ENCODE measurements around the gene KCND3. TPM values are rescaled to one million over a fixed set of nuclear protein-coding genes. Genes with fewer than 3 reads are reported as not detected.
A peak's percentile ranks its signal among the peaks of the same experiment; 100 is the strongest.

The KCND3 gene
- total and polyA plus RNA-seq, 8 donors = 0.87 to 15.8 (median 4.5) TPM

- H3K36me3 ChIP-seq = no peaks in the 10 kb centered on the region
- peak overlapping the region in 4 of 5 donors; percentile 39 to 49 (median 42) for H3K27ac ChIP-seq
- H3K27me3 ChIP-seq = no peaks in the 10 kb centered on the region
- 36 to 46% (median 37%) methylated on average over 11 of the region's 11 CpGs for WGBS, 5 donors
- no peak overlapping the region for H3K4me3 ChIP-seq
- no peaks in the 10 kb centered on the region for H3K9me3 ChIP-seq
- peak in 2 of 3 donors; percentile 26 to 60 for TF ChIP-seq POLR2AphosphoS5 (IDR thresholded peaks at IDR 0.05)
- no peak for TF ChIP-seq POLR2A (IDR thresholded peaks at IDR 0.05)
- DNase-seq = peak; percentile 57 to 77
- peaks cover 0 to 18% (median 12%) of the 10 kb centered on the region in 4 donors for H3K4me1 ChIP-seq
- intact Hi-C loops (cut with DNase I; ENCODE audit: low total_unique reads) = no loop called here
Measured at GRCh38 chr1:111920221-111921024, 69.0 kb downstream of the KCND3 start.

GRCh38 chr1:111911776-111912515 is 77.5 kb downstream of the KCND3 start:
- TF ChIP-seq POLR2AphosphoS5 (IDR thresholded peaks at IDR 0.05) = no peak
- no peak for TF ChIP-seq CTCF (IDR thresholded peaks at IDR 0.05)
- TF ChIP-seq POLR2A (IDR thresholded peaks at IDR 0.05) = no peak
- TF ChIP-seq EP300 (IDR thresholded peaks at IDR 0.05) = no peak
- intact Hi-C loops (cut with DNase I; ENCODE audit: low total_unique reads) = no loop called here
- no peak overlapping the region for H3K4me3 ChIP-seq
- H3K27ac ChIP-seq = no peak overlapping the region
- H3K27me3 ChIP-seq = no peaks in the 10 kb centered on the region
- no peaks in the 10 kb centered on the region for H3K36me3 ChIP-seq
- no peaks in the 10 kb centered on the region for H3K4me1 ChIP-seq
- no peaks in the 10 kb centered on the region for H3K9me3 ChIP-seq
- 78 to 80% (median 78%) methylated on average over 5 of the region's 5 CpGs for WGBS, 5 donors
- DNase-seq = no peak

- intact Hi-C loops (cut with DNase I; ENCODE audit: low total_unique reads) = no loop called here
- WGBS, 5 donors = 52 to 72% (median 60%) methylated on average over 1 of the region's 1 CpG
- TF ChIP-seq EP300 (IDR thresholded peaks at IDR 0.05) (no peak), CTCF (IDR thresholded peaks at IDR 0.05) (no peak), POLR2A (IDR thresholded peaks at IDR 0.05) (no peak), POLR2AphosphoS5 (IDR thresholded peaks at IDR 0.05) (no peak)
Measured at GRCh38 chr1:111911061-111911460, 78.4 kb downstream of the KCND3 start.

GRCh38 chr1:111909030-111909429 is 80.4 kb downstream of the KCND3 start:
- H3K36me3 ChIP-seq = no peaks in the 10 kb centered on the region
- 56 to 70% (median 58%) methylated on average over 4 of the region's 4 CpGs for WGBS, 5 donors
- DNase-seq = no peak
- H3K27ac ChIP-seq = no peak overlapping the region
- intact Hi-C loops (cut with DNase I; ENCODE audit: low total_unique reads) = no loop called here
- H3K9me3 ChIP-seq = no peaks in the 10 kb centered on the region
- H3K4me3 ChIP-seq = no peak overlapping the region
- peaks cover 0 to 5% (median 0%) of the 10 kb centered on the region in 3 donors for H3K27me3 ChIP-seq
- TF ChIP-seq POLR2AphosphoS5 (IDR thresholded peaks at IDR 0.05) (no peak), EP300 (IDR thresholded peaks at IDR 0.05) (no peak), POLR2A (IDR thresholded peaks at IDR 0.05) (no peak), CTCF (IDR thresholded peaks at IDR 0.05) (no peak)
- peaks cover 0 to 8% (median 4%) of the 10 kb centered on the region in 4 donors for H3K4me1 ChIP-seq

More at GRCh38 chr1:111911061-111911460, 78.4 kb downstream of the KCND3 start:
- Histone ChIP-seq H3K36me3 (no peaks in the 10 kb centered on the region), H3K27ac (no peak overlapping the region), H3K9me3 (no peaks in the 10 kb centered on the region), H3K4me3 (no peak overlapping the region), H3K4me1 (no peaks in the 10 kb centered on the region), H3K27me3 (no peaks in the 10 kb centered on the region)
- no peak for DNase-seq
